Stimulated activated CD4-positive, alpha-beta T cell treated with anti-CD3 and anti-CD28 coated beads, Interleukin-12 subunit alpha, Interleukin-12 subunit beta, amount 100 ng/mL, for 48 hours (primary cell): ENCODE measurements around the gene ATP6V0A4.
"Not testable (repeated sequence)": the region's sequence is repeated elsewhere in the genome, so short reads cannot be mapped to it uniquely, and the experiment has no call there.

Source experiments
- DNase-seq, 3 donors: peaks; one replicate each; pipeline ENCODE4 v3.0.0-alpha.2; 2020; ENCODE audit warnings: low read depth in 2 of 3, low spot score in 1 of 3

Gene ATP6V0A4

GRCh38 chr7:138804618-138805017 is 6.6 kb upstream of the ATP6V0A4 start:
- no peak for DNase-seq

GRCh38 chr7:138802706-138803105 is 4.7 kb upstream of the ATP6V0A4 start:
- DNase-seq = no peak

- no peak for DNase-seq
These were observed 3.3 kb upstream of the ATP6V0A4 start for GRCh38 chr7:138801256-138801655.

- no peak for DNase-seq
These were observed 1.5 kb upstream of the ATP6V0A4 start for GRCh38 chr7:138799336-138800000.

- DNase-seq = no peak
These were observed 840 bp upstream of the ATP6V0A4 start for GRCh38 chr7:138798836-138799235.

GRCh38 chr7:138797046-138797445 is 950 bp downstream of the ATP6V0A4 start:
- DNase-seq = not testable (repeated sequence)

GRCh38 chr7:138796038-138796615 is 1.9 kb downstream of the ATP6V0A4 start:
- no peak for DNase-seq

GRCh38 chr7:138785587-138786437 is 12.2 kb downstream of the ATP6V0A4 start:
- DNase-seq = no peak

GRCh38 chr7:138784692-138785091 is 13.3 kb downstream of the ATP6V0A4 start:
- no peak for DNase-seq

- no peak for DNase-seq
These were observed 17.0 kb downstream of the ATP6V0A4 start for GRCh38 chr7:138781004-138781403.

- no peak for DNase-seq
These were observed 21.7 kb downstream of the ATP6V0A4 start for GRCh38 chr7:138776166-138776833.

GRCh38 chr7:138773817-138774216 is 24.2 kb downstream of the ATP6V0A4 start:
- DNase-seq = no peak

GRCh38 chr7:138773176-138773575 is 24.8 kb downstream of the ATP6V0A4 start:
- DNase-seq = no peak

- no peak for DNase-seq
These were observed 27.1 kb downstream of the ATP6V0A4 start for GRCh38 chr7:138770904-138771303.

- no peak for DNase-seq
These were observed 29.8 kb downstream of the ATP6V0A4 start for GRCh38 chr7:138768241-138768640.

GRCh38 chr7:138756591-138757242 is 41.3 kb downstream of the ATP6V0A4 start:
- no peak for DNase-seq

- no peak for DNase-seq
These were observed 42.0 kb downstream of the ATP6V0A4 start for GRCh38 chr7:138755842-138756590.

- DNase-seq = no peak
These were observed 42.7 kb downstream of the ATP6V0A4 start for GRCh38 chr7:138755331-138755747.

- DNase-seq = no peak
These were observed 44.4 kb downstream of the ATP6V0A4 start for GRCh38 chr7:138753610-138754009.

GRCh38 chr7:138753150-138753518 is 44.9 kb downstream of the ATP6V0A4 start:
- DNase-seq = no peak
